Erythroblast (primary cell): ENCODE measurements around the gene SENP8.

Experiments used
- DNase-seq, 2 experiments: peaks; one replicate each; lab custom pipeline; 2025; lab: John Stamatoyannopoulos, UW
- GATA1 ChIP-seq: IDR thresholded peaks from 2 replicates; pipeline ENCODE4 v1.6.1; 2011; ENCODE audit warnings: low read depth, mild to moderate bottlenecking, control low read depth, low read length, moderate library complexity
- POLR2A ChIP-seq: IDR thresholded peaks from 2 replicates; pipeline ENCODE4 v1.6.1; 2011; ENCODE audit warnings: mild to moderate bottlenecking, low read length

The SENP8 gene

GRCh38 chr15:72154316-72154715 lies 36.1 kb downstream of the SENP8 start:
- DNase-seq, result no peak
- no peak for TF ChIP-seq GATA1

GRCh38 chr15:72155003-72155621 lies 36.9 kb downstream of the SENP8 start:
- DNase-seq, result no peak
- TF ChIP-seq GATA1 (no peak), POLR2A (no peak)

- peak; percentile 66 to 82 for DNase-seq
- no peak for TF ChIP-seq POLR2A
Observed at GRCh38 chr15:72155635-72156616, 37.7 kb downstream of the SENP8 start.

GRCh38 chr15:72156928-72157327 lies 38.7 kb downstream of the SENP8 start:
- no peak for DNase-seq
- TF ChIP-seq POLR2A (no peak), GATA1 (no peak)

- TF ChIP-seq GATA1 (no peak), POLR2A (no peak)
- DNase-seq, result no peak
Observed at GRCh38 chr15:72160696-72161245, 42.6 kb downstream of the SENP8 start.

- TF ChIP-seq POLR2A (no peak), GATA1 (no peak)
- DNase-seq, result no peak
Observed at GRCh38 chr15:72161361-72162132, 43.3 kb downstream of the SENP8 start.

- TF ChIP-seq GATA1, result no peak
- TF ChIP-seq POLR2A, result no peak
- no peak for DNase-seq
Observed at GRCh38 chr15:72162569-72162968, 44.4 kb downstream of the SENP8 start.

- TF ChIP-seq GATA1 (no peak), POLR2A (no peak)
- no peak for DNase-seq
Observed at GRCh38 chr15:72163719-72164118, 45.5 kb downstream of the SENP8 start.

GRCh38 chr15:72166716-72167417 lies 48.7 kb downstream of the SENP8 start:
- TF ChIP-seq GATA1 (no peak), POLR2A (no peak)

GRCh38 chr15:72167445-72167844 lies 49.2 kb downstream of the SENP8 start:
- no peak for TF ChIP-seq POLR2A
- DNase-seq, result no peak

More at GRCh38 chr15:72166716-72167417, 48.7 kb downstream of the SENP8 start:
- no peak for DNase-seq

- TF ChIP-seq POLR2A, result no peak
- TF ChIP-seq GATA1, result no peak
Observed at GRCh38 chr15:72168131-72168807, 50.1 kb downstream of the SENP8 start.

GRCh38 chr15:72168808-72169190 lies 50.6 kb downstream of the SENP8 start:
- DNase-seq, result no peak
- no peak for TF ChIP-seq POLR2A
- no peak for TF ChIP-seq GATA1

More at GRCh38 chr15:72168131-72168807, 50.1 kb downstream of the SENP8 start:
- DNase-seq, result no peak
